GM18951 (cell line): ENCODE measurements around the gene MEPCE.

ENCODE experiments used
- POLR2A ChIP-seq: IDR thresholded peaks from 4 replicates; pipeline ENCODE4 v1.6.1; 2011; ENCODE audit warnings: mild to moderate bottlenecking; ENCODE audit not compliant: insufficient read length, insufficient read depth; ENCODE audit errors: extremely low read depth
- in situ Hi-C: fragments of 300-500 bp; cut with MboI; formaldehyde crosslinking; loops from one replicate; pipeline ENCODE4 v1.12.0; 2022; ENCODE audit warnings: low sequenced_read_pairs, mixed read lengths, inconsistent platforms; ENCODE audit not compliant: unreplicated experiment

The MEPCE gene

DNA sequence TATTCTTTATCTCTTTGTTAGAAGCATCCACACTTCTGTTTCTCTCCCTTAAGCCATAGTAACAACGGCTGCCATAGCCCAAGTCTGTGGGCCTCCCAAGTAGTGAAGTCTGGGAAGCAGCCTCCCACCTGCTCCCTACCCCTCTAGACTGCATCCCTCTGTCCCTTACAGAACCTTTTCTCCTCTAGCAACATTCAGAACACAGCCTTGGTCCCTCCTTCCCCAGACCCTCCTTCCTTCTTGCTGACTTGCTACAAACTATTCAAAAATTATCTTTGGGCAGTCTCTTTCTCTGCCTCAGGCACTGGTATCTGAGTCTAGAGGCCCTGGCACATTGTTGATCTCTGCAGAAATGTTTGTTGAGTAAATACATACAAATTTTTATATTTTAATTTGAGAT is 51.8 kb downstream of the MEPCE start:
- in situ Hi-C loops, result no loop called here
- no peak for TF ChIP-seq POLR2A

DNA sequence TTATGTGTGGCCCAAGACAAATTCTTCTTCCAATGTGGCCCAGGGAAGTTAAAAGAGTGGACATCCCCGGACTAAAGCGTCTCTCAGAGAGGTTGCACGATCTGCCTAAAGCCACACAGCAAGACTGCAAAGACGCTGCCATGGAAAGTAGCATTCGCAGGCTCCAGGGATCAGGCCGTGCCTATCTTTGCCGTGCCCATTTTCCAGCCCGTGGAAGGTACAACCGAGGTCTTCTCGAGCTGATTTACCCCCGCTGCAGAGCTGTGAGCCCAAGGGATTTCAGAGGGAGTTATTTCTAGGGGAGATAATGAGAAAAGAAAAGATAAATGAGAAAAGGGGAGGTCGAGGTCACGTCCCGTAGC is 53.1 kb downstream of the MEPCE start:
- no peak for TF ChIP-seq POLR2A
- in situ Hi-C loops, result no loop called here

DNA sequence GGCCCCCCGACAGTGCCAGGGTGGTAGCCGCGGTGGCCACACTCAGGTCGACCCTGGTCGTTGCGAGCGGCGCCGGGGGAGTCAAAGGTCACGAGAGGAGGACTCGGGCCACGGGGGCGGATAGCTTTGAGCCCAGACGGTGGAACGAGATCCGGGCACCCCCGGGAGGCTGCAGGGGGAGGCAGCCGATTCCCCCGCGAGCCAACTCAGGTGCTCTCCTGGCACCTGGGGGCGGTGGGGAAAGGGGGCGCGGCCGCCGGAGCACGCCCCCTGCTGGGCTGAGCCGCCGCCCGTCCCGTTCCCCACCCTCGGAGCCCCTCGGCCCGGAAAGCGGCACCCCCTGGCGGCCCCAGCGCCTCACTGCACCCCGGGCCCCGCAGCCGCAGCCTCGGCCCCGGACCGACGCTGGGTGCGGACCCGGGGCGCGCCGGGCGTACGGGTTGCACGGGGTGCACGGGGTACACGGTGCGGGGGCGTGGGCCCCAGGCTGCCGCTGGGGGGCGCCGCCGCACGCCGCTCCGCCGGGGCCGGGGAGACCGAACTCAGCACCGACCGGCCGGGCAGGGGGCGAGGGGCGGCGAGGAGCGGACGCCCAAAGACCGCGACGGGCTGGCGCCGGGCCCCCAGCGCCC is 53.6 kb downstream of the MEPCE start:
- in situ Hi-C loops, result no loop called here
- no peak for TF ChIP-seq POLR2A
